ENCODE results near the gene CYP4F2. TPM values are rescaled to one million over a fixed set of nuclear protein-coding genes. Genes with fewer than 3 reads are reported as not detected.

The CYP4F2 gene
- total and polyA plus RNA-seq, 2 of the 8 experiments (the other 6 are each of a cell fraction or from before 2014, with no cell fraction given) = not detected

- TF ChIP-seq EP300 (IDR thresholded peaks at IDR 0.05; ENCODE audit: borderline replicate concordance in 1 of 2, low read depth in 2 of 2, low read length in 2 of 2) (no peak), SIN3A (conservative IDR thresholded peaks at IDR 0.05 in 1 of 2, IDR thresholded peaks at IDR 0.05 in 1 of 2; ENCODE audit: low read depth in 1 of 2, low read length in 2 of 2) (no peak), GABPA (IDR thresholded peaks at IDR 0.05; ENCODE audit: borderline replicate concordance, insufficient read depth, low read length) (no peak), JUND (IDR thresholded peaks at IDR 0.05; ENCODE audit: low read length) (no peak), RAD21 (IDR thresholded peaks at IDR 0.05 in 1 of 2, conservative IDR thresholded peaks at IDR 0.05 in 1 of 2; ENCODE audit: low read depth in 2 of 2, low read length in 2 of 2) (no peak), CEBPB (IDR thresholded peaks at IDR 0.05; ENCODE audit: low read depth, low read length) (no peak), RBBP5 (IDR thresholded peaks at IDR 0.05; ENCODE audit: borderline replicate concordance, low read depth, low read length) (no peak), USF2 (IDR thresholded peaks at IDR 0.05; ENCODE audit: low read length) (no peak), SIRT6 (IDR thresholded peaks at IDR 0.05; ENCODE audit: low read length) (no peak)
These were observed 61.3 kb downstream of the CYP4F2 start (continued) for GRCh38 chr19:15836330-15837220.

All from H1 (cell line).